Gastrocnemius medialis (tissue), 4 donors: ENCODE measurements around the gene TEAD4.

Source experiments
- POLR2A ChIP-seq, 2 donors: fragments of 450-650 bp; IDR thresholded peaks; one replicate each; pipeline ENCODE4 v1.6.1; 2017; ENCODE audit warnings: antibody characterized with exemption in 2 of 2, mild to moderate bottlenecking in 2 of 2, moderate library complexity in 2 of 2
- TF ChIP-seq, protein P1 (sequence below), 5 experiments: fragments of 450-650 bp in 3 of 5; fragments of 200-600 bp in 2 of 5; sonication (generic) in 2 of 5; IDR thresholded peaks in 4 of 5; conservative IDR thresholded peaks in 1 of 5; 1 replicate in 4 of 5; 2 replicates in 1 of 5; pipeline ENCODE4 v1.5.1; 2016 to 2019; ENCODE audit warnings: antibody characterized with exemption in 5 of 5, mild to moderate bottlenecking in 3 of 5, moderate library complexity in 3 of 5

DNA sequence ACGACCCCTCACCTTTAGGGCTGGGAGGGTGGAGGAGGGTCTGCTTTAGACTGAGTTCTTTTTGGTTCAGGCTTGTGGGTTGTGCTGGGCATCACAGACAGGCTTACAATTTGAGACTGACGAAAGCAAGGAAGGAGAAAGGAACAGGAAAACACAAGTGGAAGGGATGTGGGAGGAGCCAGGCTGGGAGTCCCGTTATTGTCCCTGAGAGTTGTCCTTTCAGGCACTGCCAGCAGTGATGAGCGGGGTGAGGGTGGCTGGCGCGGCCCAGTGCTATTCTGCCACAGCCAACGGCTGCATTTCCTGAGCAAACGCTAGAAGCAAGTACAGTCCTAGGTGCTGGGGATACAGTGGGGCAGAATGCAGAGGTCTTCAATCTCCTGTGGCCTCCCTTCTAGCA is 88.8 kb downstream of the TEAD4 start:
- TF ChIP-seq, protein P1, sequence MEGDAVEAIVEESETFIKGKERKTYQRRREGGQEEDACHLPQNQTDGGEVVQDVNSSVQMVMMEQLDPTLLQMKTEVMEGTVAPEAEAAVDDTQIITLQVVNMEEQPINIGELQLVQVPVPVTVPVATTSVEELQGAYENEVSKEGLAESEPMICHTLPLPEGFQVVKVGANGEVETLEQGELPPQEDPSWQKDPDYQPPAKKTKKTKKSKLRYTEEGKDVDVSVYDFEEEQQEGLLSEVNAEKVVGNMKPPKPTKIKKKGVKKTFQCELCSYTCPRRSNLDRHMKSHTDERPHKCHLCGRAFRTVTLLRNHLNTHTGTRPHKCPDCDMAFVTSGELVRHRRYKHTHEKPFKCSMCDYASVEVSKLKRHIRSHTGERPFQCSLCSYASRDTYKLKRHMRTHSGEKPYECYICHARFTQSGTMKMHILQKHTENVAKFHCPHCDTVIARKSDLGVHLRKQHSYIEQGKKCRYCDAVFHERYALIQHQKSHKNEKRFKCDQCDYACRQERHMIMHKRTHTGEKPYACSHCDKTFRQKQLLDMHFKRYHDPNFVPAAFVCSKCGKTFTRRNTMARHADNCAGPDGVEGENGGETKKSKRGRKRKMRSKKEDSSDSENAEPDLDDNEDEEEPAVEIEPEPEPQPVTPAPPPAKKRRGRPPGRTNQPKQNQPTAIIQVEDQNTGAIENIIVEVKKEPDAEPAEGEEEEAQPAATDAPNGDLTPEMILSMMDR (IDR thresholded peaks at IDR 0.05 in 4 of 5, conservative IDR thresholded peaks at IDR 0.05 in 1 of 5) = no peak
- no peak for TF ChIP-seq POLR2A (IDR thresholded peaks at IDR 0.05)
